IMR-90 (cell line): ENCODE results near the gene NMNAT1. TPM values are rescaled to one million over a fixed set of nuclear protein-coding genes. Genes with fewer than 3 reads are reported as not detected.

ENCODE experiments used
- ATAC-seq: fragments of 200-7000 bp; cut with Tn5 transposase; 2 replicates; pipeline ENCODE4 v1.9.1; 2020; ENCODE audit warnings: low read depth, mild to moderate bottlenecking, moderate library complexity
- BruUV-seq: library from RNA; stranded (reverse); fragments of 400-500 nt; replicated peaks from 2 replicates; lab custom pipeline; 2021; lab: Mats Ljungman, UMichigan
- CTCF ChIA-PET: fragments of 300-600 bp; formaldehyde crosslinking; extraction: SDS; loops from one replicate; lab custom pipeline; 2021; ENCODE audit warnings: antibody characterized with exemption; lab: Yijun Ruan, JAX
- POLR2A ChIA-PET: fragments of 300-600 bp; sonication (Branson Sonifier 250); formaldehyde crosslinking; loops from one replicate; lab custom pipeline; 2022; ENCODE audit warnings: antibody characterized with exemption; ENCODE audit not compliant: unreplicated experiment; lab: Charles Lee
- DNase-seq: peaks from one replicate; pipeline ENCODE4 v3.0.0; 2013
- H2AFZ ChIP-seq: replicated peaks from 2 replicates; pipeline ENCODE3; 2013; ENCODE audit warnings: low read length, mild to moderate bottlenecking; ENCODE audit not compliant: poor library complexity
- H2AK5ac ChIP-seq: 2 replicates; pipeline ENCODE4 v1.6.1; 2013; ENCODE audit warnings: low read depth, low read length, inconsistent platforms
- H2AK9ac ChIP-seq: replicated peaks from 2 replicates; pipeline ENCODE3; 2013; ENCODE audit warnings: mild to moderate bottlenecking, low read depth, low read length, moderate library complexity; ENCODE audit not compliant: poor library complexity
- H2BK120ac ChIP-seq: 2 replicates; pipeline ENCODE4 v1.6.1; 2013; ENCODE audit warnings: low read depth, low read length, inconsistent platforms
- H2BK15ac ChIP-seq: 3 replicates; pipeline ENCODE4 v1.6.1; 2013; ENCODE audit warnings: low read depth, low read length, inconsistent platforms
- H2BK20ac ChIP-seq: 2 replicates; pipeline ENCODE4 v1.6.1; 2013; ENCODE audit warnings: low read depth, mild to moderate bottlenecking, inconsistent platforms, low read length, moderate library complexity
- H2BK5ac ChIP-seq: 2 replicates; pipeline ENCODE4 v1.6.1; 2013; ENCODE audit warnings: mild to moderate bottlenecking, low read depth, low read length, inconsistent platforms; ENCODE audit not compliant: poor library complexity, severe bottlenecking
- H3K14ac ChIP-seq: replicated peaks from 2 replicates; pipeline ENCODE4 v1.6.1; 2013; ENCODE audit warnings: low read depth, low read length, inconsistent platforms
- H3K18ac ChIP-seq: 2 replicates; pipeline ENCODE4 v1.6.1; 2013; ENCODE audit warnings: low read depth, low read length, control low read depth
- H3K23ac ChIP-seq: 2 replicates; pipeline ENCODE4 v1.6.1; 2013; ENCODE audit warnings: low read depth, low read length, inconsistent platforms
- H3K27ac ChIP-seq: 2 replicates; pipeline ENCODE4 v1.5.1; 2013; ENCODE audit warnings: mild to moderate bottlenecking, control low read depth, low read length; ENCODE audit not compliant: insufficient read depth
- H3K27me3 ChIP-seq: 2 replicates; pipeline ENCODE4 v1.6.1; 2013; ENCODE audit warnings: low read length; ENCODE audit not compliant: control insufficient read depth, insufficient read depth
- H3K36me3 ChIP-seq: 2 replicates; pipeline ENCODE4 v1.6.1; 2013; ENCODE audit warnings: low read length, mixed read lengths; ENCODE audit not compliant: control insufficient read depth, insufficient read depth
- H3K4ac ChIP-seq: 2 replicates; pipeline ENCODE4 v1.6.1; 2013; ENCODE audit warnings: low read depth, low read length, inconsistent platforms
- H3K4me1 ChIP-seq: 2 replicates; pipeline ENCODE4 v1.6.1; 2013; ENCODE audit warnings: low read length, mixed read lengths; ENCODE audit not compliant: control insufficient read depth, insufficient read depth
- H3K4me2 ChIP-seq: 2 replicates; pipeline ENCODE4 v1.6.1; 2013; ENCODE audit warnings: low read depth, mild to moderate bottlenecking, control low read depth, low read length, moderate library complexity
- H3K4me3 ChIP-seq: 2 replicates; pipeline ENCODE4 v1.5.1; 2013; ENCODE audit warnings: low read depth, mild to moderate bottlenecking, control low read depth, low read length, moderate library complexity; ENCODE audit not compliant: insufficient read depth
- H3K56ac ChIP-seq: 2 replicates; pipeline ENCODE4 v1.6.1; 2013; ENCODE audit warnings: low read length, inconsistent platforms; ENCODE audit not compliant: insufficient read depth; ENCODE audit errors: extremely low read depth
- H3K79me1 ChIP-seq, 2 experiments: 2 replicates each; pipeline ENCODE4 v1.6.1; 2013; ENCODE audit warnings: low read length in 2 of 2, inconsistent platforms in 1 of 2, low read depth in 1 of 2
- H3K9ac ChIP-seq: 2 replicates; pipeline ENCODE4 v1.6.1; 2013; ENCODE audit warnings: low read depth, low read length, control low read depth
- H3K9me1 ChIP-seq: 2 replicates; pipeline ENCODE4 v1.6.1; 2013; ENCODE audit warnings: low read length, inconsistent platforms; ENCODE audit not compliant: insufficient read depth
- H3K9me3 ChIP-seq: 2 replicates; pipeline ENCODE4 v1.6.1; 2013; ENCODE audit warnings: low read length; ENCODE audit not compliant: control insufficient read depth, insufficient read depth
- H4K20me1 ChIP-seq: 2 replicates; pipeline ENCODE4 v1.6.1; 2013; ENCODE audit warnings: low read length, inconsistent platforms; ENCODE audit not compliant: insufficient read depth
- H4K5ac ChIP-seq: 2 replicates; pipeline ENCODE4 v1.6.1; 2013; ENCODE audit warnings: mild to moderate bottlenecking, low read depth, low read length, control low read depth
- H4K8ac ChIP-seq, 2 experiments: 2 replicates each; pipeline ENCODE4 v1.6.1; 2013; ENCODE audit warnings: low read depth in 2 of 2, low read length in 2 of 2, control low read depth in 1 of 2, inconsistent platforms in 1 of 2
- H4K91ac ChIP-seq: 2 replicates; pipeline ENCODE4 v1.6.1; 2013; ENCODE audit warnings: low read depth, low read length, inconsistent platforms; ENCODE audit not compliant: insufficient read depth
- BHLHE40 ChIP-seq: fragments of 150-350 bp; IDR thresholded peaks from 2 replicates; pipeline ENCODE4 v1.6.1; 2016; ENCODE audit warnings: mild to moderate bottlenecking, low read depth, low read length
- CEBPB ChIP-seq: IDR thresholded peaks from 2 replicates; pipeline ENCODE4 v1.6.1; 2012; ENCODE audit warnings: low read depth, low read length, improper control_type of control experiment
- FOS ChIP-seq: fragments of 150-350 bp; IDR thresholded peaks from 2 replicates; pipeline ENCODE4 v1.6.1; 2016; ENCODE audit warnings: low read depth, low read length
- MAFK ChIP-seq: IDR thresholded peaks from 2 replicates; pipeline ENCODE4 v1.6.1; 2012; ENCODE audit warnings: low read depth, low read length, improper control_type of control experiment
- MAZ ChIP-seq: IDR thresholded peaks from 2 replicates; pipeline ENCODE4 v1.6.1; 2012; ENCODE audit warnings: low read depth, mild to moderate bottlenecking, low read length, improper control_type of control experiment, moderate library complexity, borderline replicate concordance
- MXI1 ChIP-seq: IDR thresholded peaks from 2 replicates; pipeline ENCODE4 v1.6.1; 2012; ENCODE audit warnings: low read depth, mild to moderate bottlenecking, low read length, moderate library complexity, borderline replicate concordance
- NFE2L2 ChIP-seq: fragments of 150-350 bp; IDR thresholded peaks from 2 replicates; pipeline ENCODE4 v1.6.1; 2016; ENCODE audit warnings: low read depth, mild to moderate bottlenecking, low read length
- POLR2A ChIP-seq: IDR thresholded peaks from 2 replicates; pipeline ENCODE4 v1.6.1; 2012; ENCODE audit warnings: mild to moderate bottlenecking, low read depth, low read length
- RAD21 ChIP-seq: IDR thresholded peaks from 2 replicates; pipeline ENCODE4 v1.6.1; 2012; ENCODE audit warnings: low read length, improper control_type of control experiment
- RCOR1 ChIP-seq: IDR thresholded peaks from 2 replicates; pipeline ENCODE4 v1.6.1; 2012; ENCODE audit warnings: mild to moderate bottlenecking, low read length, improper control_type of control experiment; ENCODE audit not compliant: insufficient replicate concordance
- RFX5 ChIP-seq: IDR thresholded peaks from 2 replicates; pipeline ENCODE4 v1.8.0; 2012; ENCODE audit warnings: low read depth, mild to moderate bottlenecking, low read length, moderate library complexity
- SMC3 ChIP-seq: fragments of 150-350 bp; IDR thresholded peaks from 2 replicates; pipeline ENCODE4 v1.6.1; 2016; ENCODE audit warnings: low read depth, mild to moderate bottlenecking, antibody characterized with exemption, low read length, moderate library complexity
- WGBS, 2 experiments: methylation state at CpG; one replicate each; pipeline versions ENCODE4 v1.1.5 to v1.1.7; 2013; ENCODE audit warnings: missing lambda C conversion rate in 2 of 2; ENCODE audit not compliant: insufficient read length in 1 of 2; ENCODE audit errors: extremely low coverage in 2 of 2; 5-methylcytosine and 5-hydroxymethylcytosine counted together
- dilution Hi-C: fragments of 300-500 bp; cut with HindIII; formaldehyde crosslinking; loops from one replicate; pipeline ENCODE4 v1.14.3; 2018; ENCODE audit warnings: low sequenced_read_pairs; ENCODE audit not compliant: unreplicated experiment
- in situ Hi-C: fragments of 300-500 bp; cut with MboI; formaldehyde crosslinking; loops from 3 replicates; pipeline ENCODE4 v1.14.3; 2019; ENCODE audit warnings: low sequenced_read_pairs, inconsistent platforms, mixed read lengths
- intact Hi-C: fragments of 100-400 bp; cut with micrococcal nuclease; formaldehyde crosslinking; loops from 2 replicates; pipeline ENCODE4 v1.10.0; 2022
- polyA plus RNA-seq, 3 experiments: library from polyadenylated mRNA; depleted of rRNA; stranded (reverse); fragments of >200 nt; gene quantifications; 2 replicates each; pipeline ENCODE4 v1.2.3, GENCODE V29; 2012; ENCODE audit warnings: low replicate concordance in 1 of 3
- total RNA-seq: library from RNA; depleted of rRNA; stranded (reverse); fragments of >200 nt; gene quantifications from 2 replicates; pipeline ENCODE4 v1.2.3, GENCODE V29; 2012
- TF ChIP-seq, protein P1 (sequence below): fragments of 150-350 bp; IDR thresholded peaks from 2 replicates; pipeline ENCODE4 v1.6.1; 2017; ENCODE audit warnings: mild to moderate bottlenecking, antibody characterized with exemption, low read length, low read depth
- TF ChIP-seq, protein P2 (sequence below): fragments of 150-350 bp; IDR thresholded peaks from 2 replicates; pipeline ENCODE4 v1.6.1; 2016; ENCODE audit warnings: low read depth, mild to moderate bottlenecking, low read length, moderate library complexity, borderline replicate concordance

NMNAT1 gene
- total and polyA plus RNA-seq, 2 of the 4 experiments (the other 2 are of a cell fraction), result 9.1 to 11.7 TPM

- H4K8ac ChIP-seq, result no peak overlapping the region
- no peak for TF ChIP-seq RFX5
- no peak for TF ChIP-seq POLR2A
- no peak for TF ChIP-seq FOS
- no peak for TF ChIP-seq RAD21
- no peak for TF ChIP-seq NFE2L2
- no peak for TF ChIP-seq MAFK
- no peak for TF ChIP-seq MXI1
- no peak for TF ChIP-seq CEBPB
- TF ChIP-seq, protein P1, sequence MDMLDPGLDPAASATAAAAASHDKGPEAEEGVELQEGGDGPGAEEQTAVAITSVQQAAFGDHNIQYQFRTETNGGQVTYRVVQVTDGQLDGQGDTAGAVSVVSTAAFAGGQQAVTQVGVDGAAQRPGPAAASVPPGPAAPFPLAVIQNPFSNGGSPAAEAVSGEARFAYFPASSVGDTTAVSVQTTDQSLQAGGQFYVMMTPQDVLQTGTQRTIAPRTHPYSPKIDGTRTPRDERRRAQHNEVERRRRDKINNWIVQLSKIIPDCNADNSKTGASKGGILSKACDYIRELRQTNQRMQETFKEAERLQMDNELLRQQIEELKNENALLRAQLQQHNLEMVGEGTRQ, result no peak
- no peak for TF ChIP-seq RCOR1
- TF ChIP-seq MAZ, result no peak
- TF ChIP-seq SMC3, result no peak
- TF ChIP-seq, protein P2, sequence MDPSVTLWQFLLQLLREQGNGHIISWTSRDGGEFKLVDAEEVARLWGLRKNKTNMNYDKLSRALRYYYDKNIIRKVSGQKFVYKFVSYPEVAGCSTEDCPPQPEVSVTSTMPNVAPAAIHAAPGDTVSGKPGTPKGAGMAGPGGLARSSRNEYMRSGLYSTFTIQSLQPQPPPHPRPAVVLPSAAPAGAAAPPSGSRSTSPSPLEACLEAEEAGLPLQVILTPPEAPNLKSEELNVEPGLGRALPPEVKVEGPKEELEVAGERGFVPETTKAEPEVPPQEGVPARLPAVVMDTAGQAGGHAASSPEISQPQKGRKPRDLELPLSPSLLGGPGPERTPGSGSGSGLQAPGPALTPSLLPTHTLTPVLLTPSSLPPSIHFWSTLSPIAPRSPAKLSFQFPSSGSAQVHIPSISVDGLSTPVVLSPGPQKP, result no peak
- TF ChIP-seq BHLHE40, result no peak
- no peaks in the 10 kb centered on the region for H4K20me1 ChIP-seq
- no peaks in the 10 kb centered on the region for H3K79me1 ChIP-seq
- H3K27ac ChIP-seq, result no peak overlapping the region
- H3K4me3 ChIP-seq, result no peak overlapping the region
- H3K4ac ChIP-seq, result no peak overlapping the region
- no peak overlapping the region for H2AFZ ChIP-seq
- ChIA-PET CTCF (no interaction called here), POLR2A (interaction anchor here (0.6 kb wide), 1 partner anchor 30 kb away, joined by 6 read pairs; no protein-coding TSS in a partner anchor)
- H2BK120ac ChIP-seq, result no peak overlapping the region
- H2AK9ac ChIP-seq, result no peak overlapping the region
- DNase-seq, result no peak
- H3K9ac ChIP-seq, result no peak overlapping the region
- no peaks in the 10 kb centered on the region for H3K9me1 ChIP-seq
- H3K4me1 ChIP-seq, result no peaks in the 10 kb centered on the region
- no peak overlapping the region for H4K91ac ChIP-seq
- in situ Hi-C loops (no loop called here), intact Hi-C loops (no loop called here), dilution Hi-C loops (no loop called here)
- no peak overlapping the region for H2BK15ac ChIP-seq
- no peak overlapping the region for H3K18ac ChIP-seq
- no TSS peak for BruUV-seq
- H2BK20ac ChIP-seq, result no peak overlapping the region
- peaks cover 24% of the 10 kb centered on the region for H3K27me3 ChIP-seq
- peaks cover under 1% of the 10 kb centered on the region for H3K9me3 ChIP-seq
- H3K14ac ChIP-seq, result no peak overlapping the region
- no peak overlapping the region for H3K56ac ChIP-seq
- H4K5ac ChIP-seq, result no peak overlapping the region
- H2BK5ac ChIP-seq, result no peak overlapping the region
- no peaks in the 10 kb centered on the region for H3K36me3 ChIP-seq
- WGBS, 2 experiments, result 86% methylated on average over 6 of the region's 7 CpGs; no CpG with 5 or more reads in 1 of the 2 experiments
- ATAC-seq, result no peak
- H3K4me2 ChIP-seq, result no peak overlapping the region
- no peak overlapping the region for H3K23ac ChIP-seq
- no peak overlapping the region for H2AK5ac ChIP-seq
These were observed 50.3 kb downstream of the NMNAT1 start for GRCh38 chr1:9993561-9994075.
